ENCODE measurements around the gene KAT5.

- TF ChIP-seq POLR2A (IDR thresholded peaks at IDR 0.05) (no peak), CTCF (IDR thresholded peaks at IDR 0.05 in 4 of 5, conservative IDR thresholded peaks at IDR 0.05 in 1 of 5) (no peak)
These were observed 10.2 kb downstream of the KAT5 start for GRCh38 chr11:65722261-65722660.
